GM18867 (cell line): ENCODE data around the gene CLSTN1.

ENCODE experiments used
- ATAC-seq: cut with Tn5 transposase; IDR thresholded peaks from one replicate; pipeline ENCODE4 v1.9.1; 2021; ENCODE audit warnings: mild to moderate bottlenecking, moderate library complexity; ENCODE audit not compliant: unreplicated experiment

Gene CLSTN1

DNA sequence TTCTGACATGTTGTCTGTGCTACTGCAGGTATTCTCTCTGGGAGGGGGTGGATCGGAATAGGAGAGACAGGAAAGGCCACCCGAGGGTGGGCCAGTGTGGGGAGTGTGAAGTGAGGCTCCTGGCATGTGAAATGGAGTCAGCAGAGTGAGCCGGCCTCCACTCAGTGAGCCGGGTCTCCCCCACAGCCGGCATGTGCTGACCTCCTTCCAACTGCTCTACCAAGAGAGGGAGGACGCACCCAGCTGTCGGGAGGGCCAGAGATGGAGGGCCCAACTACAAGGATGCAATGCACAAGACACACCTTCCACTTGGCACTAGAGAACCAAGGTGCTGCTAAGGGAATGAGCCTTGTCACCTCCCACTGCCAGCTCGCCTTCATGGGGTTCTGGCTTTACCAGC lies 28.2 kb upstream of the CLSTN1 start:
- no peak for ATAC-seq

DNA sequence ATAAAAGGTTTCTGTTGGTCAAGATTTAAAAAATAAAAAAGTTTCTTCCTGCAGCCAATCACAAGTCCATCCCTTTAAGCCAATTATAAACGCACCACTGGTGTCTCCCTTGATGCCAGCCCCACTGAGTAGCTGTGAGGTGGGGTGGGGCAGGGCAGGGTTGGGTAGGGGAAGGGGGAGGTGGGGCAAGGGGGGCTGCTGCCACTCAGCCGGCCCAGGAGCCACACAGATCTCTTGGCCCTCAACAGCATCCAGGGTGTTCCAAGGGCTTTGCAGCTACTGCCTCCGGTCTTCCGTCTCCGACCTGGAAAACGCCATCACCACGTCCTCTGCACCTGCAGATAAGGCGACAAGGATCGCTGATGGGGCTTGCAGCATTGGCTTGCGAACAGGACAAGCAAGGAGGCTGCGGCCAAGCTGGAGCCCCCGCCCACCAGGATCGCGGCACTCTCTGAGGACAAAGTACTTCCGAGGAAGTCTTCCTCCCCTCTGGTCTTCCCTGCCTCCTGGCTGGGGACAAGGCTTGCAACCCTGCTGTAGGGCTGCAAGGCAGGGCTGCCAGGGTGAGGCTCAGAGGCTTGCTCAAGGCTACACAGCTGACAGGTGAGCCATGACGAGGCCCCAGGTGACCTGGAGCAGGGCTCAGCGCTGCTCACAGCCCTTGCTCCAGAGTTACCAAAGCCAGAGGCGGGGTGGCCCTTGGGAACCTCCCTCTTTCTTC lies 26.8 kb upstream of the CLSTN1 start:
- no peak for ATAC-seq

DNA sequence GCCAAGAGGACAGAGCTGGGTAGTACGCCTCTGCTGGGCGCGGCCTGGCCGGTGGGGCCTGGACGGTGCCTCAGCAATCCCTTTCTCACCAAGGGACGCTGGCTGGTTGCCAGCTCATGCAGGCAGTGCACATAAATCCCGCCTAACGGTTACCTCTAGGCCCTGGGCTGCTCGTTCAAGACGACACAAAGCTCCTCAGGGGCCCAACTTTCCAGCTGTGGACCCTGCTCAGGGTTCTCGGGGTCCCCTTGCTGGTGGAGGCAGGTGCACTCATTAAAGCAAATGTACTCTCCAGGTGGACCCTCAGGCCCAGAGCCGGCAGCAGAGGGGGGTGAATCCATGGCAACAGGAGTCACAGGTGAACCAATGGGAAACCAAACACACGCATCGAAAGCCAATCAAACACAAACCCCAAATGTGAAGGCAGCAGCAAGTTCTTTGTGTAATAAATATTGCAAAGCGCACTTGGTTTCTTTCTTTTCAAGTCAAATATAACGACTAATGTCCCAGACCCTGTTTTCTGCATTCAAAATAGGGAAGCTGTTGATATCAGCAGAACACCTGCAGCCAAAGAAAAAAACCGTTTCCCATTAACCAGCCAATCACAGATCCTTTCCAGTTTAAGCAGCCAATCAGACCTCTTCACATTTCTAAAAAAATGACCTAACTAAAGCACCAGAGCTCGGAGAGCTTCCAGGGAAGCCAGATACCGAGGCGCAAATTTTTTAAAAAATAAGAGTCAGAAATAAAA lies 26.1 kb upstream of the CLSTN1 start:
- ATAC-seq, result no peak

DNA sequence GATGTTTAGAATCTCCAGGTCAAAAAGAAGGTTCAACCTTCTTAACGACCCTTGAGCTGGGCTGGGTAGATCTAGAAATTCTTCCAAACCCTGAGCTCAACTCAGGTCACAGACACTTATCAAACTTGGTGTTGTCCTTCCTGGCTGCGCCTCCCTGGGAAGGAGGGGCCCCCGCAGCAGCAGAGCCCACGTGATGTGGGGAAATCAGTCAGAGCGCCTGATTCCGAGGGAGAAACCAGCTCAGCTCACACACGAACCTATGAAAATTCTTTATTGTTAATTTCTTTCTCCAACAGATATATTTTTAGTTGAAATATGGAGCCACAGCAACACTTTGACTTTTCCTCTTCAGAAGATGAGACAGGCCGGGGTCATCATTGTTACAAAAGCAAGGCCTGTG lies 24.3 kb upstream of the CLSTN1 start:
- ATAC-seq, result no peak

DNA sequence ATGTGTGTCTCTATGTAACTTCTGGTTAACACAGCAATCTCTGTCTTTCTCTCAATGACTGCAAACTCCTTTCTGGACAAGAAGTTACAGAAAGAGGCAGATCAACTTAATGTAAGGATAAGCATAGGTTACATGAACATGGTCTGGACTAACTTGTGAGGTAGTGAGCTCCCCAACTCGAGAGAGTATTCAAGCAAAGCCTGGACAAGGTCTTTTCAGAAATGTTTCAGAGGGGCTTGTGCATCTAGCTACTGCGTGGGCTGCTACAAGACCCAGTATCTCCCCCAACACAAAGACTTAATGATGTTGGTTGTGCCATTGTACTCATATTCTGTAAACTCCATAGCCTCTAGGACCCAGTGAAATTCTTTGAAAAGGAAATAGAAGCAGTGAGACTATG lies 23.5 kb upstream of the CLSTN1 start:
- ATAC-seq, result no peak

DNA sequence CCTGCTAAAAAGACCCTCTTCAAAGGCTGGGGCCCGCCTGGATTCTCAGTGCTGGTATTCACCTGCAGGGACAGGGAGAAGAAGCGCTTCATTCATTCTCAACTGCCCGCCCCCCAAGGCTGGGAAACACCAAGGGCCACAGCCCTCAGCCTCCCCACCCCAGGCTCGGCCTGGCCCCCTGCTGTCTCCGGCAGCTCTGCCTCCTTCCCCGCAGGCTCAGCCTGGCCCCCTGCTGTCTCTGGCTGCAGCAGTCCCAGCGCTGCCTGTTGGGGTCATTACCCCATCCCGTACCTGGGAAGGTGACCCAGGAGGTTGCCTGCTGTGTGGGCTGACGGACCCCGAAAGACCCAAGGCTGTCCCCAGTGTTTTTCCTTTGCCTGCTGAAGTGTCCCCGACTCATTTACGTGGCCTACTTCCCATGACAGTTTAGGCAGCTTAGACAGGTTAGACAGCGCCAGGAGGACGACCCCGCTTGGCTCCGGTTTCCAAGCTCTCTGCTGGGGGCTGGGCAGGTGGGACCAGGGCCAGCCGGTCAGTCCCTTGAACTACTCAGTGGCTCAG lies 22.9 kb upstream of the CLSTN1 start:
- no peak for ATAC-seq

DNA sequence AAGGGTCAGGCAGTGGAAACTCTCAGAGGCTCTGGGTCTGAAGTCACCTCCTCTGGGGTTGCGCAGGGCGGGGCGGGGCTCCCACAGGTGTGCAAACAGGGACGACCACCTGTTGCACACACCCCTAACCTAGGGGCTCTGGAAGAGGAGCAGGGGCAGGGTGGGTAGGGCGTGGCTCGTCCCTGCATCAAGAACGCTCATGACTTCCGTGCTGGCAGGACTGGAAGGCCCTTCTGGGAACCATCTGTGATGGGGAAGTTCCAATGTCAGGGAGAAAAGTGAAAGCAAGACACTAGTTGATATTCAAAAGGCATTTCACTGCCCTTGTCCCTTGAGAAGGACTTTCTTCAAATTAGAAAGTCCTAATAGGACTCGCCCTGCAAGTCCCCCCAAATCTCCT lies 22.1 kb upstream of the CLSTN1 start:
- ATAC-seq, result no peak

DNA sequence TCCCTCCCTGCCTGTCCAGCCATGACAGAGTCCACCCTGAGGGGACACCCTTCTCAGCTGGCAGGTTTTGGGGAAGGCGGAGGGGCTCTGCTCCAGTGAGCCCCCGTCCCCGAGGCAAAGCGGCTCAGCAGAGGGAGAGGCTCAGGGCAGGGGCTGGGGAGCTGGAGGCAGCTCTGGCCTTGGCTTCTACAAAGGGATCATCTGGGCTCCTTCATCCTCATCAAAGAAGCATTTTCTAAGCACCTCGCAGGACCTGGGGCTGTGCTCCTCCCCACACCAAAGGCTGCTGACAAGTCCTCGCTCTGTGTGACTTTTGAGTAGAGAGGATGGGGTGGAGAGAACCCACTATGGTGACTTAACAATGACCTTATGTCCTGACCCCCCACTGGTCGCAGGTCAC lies 21.0 kb upstream of the CLSTN1 start:
- no peak for ATAC-seq

DNA sequence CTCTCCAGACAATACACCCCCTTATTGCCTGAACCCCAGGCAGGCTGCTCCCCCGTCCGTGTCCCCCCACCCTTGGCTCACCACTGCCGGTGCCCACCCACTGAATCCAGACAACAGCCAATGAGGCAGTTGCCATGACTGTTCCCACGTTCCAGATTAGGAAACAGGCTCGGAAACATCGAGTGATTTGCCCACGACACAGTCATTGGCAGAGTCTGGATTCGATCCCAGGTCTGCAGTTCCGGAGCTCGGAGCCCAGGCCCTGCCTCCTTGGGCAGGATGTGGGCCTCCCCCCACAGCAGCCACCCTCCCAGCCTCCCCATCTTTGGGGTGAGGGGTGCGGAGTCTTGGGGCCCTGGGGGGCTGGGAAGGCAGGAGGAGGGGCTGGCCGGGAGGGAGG lies 20.3 kb upstream of the CLSTN1 start:
- ATAC-seq, result no peak

DNA sequence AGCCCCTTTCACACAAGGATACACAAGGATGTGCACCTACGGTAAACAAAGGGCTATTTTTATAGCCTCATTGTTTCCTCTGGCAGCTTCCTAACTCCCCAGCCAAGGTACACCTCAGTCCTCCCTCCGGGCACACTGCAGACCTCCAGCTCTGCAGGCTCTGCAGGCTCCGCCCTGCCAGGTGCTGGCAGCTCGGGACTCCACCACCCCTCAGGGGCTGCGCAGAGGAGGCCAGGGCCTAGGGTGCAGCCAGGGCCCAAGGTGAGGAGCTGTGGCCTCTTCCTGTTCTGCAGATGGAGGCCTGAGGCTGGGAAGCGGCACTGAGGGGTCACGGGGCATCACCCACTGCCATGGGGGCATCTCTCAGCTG lies 19.8 kb upstream of the CLSTN1 start:
- no peak for ATAC-seq

DNA sequence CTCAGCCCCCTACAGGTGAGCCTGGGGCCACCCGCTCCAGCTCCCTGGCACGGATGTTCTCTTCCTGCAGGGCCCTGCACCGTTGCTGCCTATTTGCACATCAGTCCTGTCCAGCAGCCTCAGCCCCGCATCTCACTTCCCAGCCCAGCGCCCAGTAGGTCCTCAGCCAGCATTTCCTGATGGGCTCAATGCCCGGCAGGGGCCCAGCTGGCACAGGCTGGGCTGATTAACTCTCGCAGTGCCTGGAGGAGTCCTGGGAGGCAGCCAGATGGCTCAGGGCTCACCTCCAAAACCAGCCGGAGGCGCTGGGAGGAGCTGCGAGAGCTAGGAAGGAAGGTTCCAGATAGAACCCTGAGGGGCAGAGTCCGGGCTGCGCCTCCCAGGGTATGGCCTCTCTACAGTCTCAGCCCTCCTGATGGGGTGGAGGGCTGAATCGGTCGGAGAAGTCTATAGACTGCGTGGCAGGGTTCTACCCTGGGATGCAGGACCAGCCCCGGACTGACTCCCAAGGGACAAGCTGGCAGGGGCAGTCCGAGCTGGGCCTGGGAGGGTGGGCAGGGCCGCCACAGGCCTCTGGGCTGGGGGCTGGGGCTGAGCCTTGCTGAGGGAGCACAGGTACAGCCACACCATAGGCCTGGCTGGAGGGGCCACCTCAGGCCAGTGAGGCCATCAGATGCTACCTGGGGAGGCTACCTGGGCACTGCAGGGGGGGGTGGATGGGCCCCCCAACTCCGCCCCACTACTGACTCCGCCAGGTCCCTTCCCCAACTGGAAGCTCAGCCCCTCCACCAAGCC lies 19.2 kb upstream of the CLSTN1 start:
- no peak for ATAC-seq

DNA sequence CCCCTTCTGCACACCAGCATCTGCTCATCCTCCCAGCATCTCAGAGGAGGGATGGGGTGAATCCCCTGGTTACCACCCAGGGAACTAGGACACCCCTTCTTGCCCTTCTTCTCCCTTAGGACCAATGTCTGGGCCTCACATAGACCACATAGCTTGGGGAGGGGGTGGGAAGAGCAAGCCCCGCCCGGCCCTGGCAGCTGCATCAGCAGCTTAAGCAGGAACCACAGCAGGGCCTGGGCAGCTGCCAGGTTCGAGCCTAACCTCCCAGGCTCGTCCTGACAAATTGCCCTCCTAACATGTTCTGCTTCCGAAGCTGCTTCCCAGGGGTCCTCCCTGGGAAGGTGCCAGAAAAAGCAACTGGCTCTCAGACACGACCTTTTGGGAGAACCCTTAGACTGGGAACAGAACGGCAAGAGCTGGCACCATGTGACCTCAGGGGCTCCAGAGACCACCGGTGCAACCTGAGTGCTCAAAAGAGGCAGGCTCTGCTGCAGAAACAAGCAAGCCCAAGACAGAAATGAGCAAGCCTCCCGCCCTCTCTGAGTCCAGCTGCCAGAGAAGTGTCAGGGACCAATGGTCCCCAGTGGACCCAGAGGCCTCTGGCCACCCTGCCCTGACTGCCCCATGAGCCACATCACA lies 18.4 kb upstream of the CLSTN1 start:
- ATAC-seq, result no peak

DNA sequence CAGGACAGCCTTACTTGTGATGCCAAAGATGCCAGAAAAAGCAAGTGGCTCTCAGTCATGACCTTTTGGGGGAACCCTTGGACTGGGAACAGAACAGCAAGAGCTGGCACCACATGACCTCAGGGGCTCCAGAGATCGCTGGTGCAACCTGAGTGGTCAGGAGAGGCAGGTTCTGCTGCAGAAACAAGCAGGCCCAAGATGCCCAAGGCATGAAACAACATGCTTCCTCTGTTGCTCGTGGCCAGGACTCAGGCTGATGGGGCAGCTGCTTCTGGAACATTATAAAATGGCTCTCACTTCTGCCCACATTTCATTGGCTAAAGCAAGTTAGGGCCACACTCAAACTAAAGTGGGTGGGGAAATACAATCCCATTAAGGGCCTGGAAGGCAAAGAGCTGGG lies 17.7 kb upstream of the CLSTN1 start:
- ATAC-seq, result no peak

DNA sequence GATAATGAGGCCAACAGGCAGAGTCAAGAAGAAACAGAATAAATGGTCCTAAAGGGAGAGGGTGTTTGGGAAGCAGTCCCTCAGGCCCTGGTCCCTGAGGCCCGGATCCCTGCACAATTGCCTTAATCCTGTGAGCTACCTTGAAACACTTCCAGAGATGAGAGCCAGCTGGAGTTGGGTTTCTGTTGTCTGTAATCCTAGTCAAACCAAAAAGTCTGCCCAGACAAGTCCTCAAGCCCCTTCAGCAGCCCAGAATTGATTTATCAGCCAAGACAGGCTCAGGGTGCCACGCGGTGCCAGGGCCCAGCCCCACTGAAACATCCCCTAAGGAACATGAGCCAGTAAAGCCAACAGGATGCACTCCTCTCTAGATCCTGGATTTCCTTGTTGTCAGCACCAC lies 16.4 kb upstream of the CLSTN1 start:
- ATAC-seq, result no peak

DNA sequence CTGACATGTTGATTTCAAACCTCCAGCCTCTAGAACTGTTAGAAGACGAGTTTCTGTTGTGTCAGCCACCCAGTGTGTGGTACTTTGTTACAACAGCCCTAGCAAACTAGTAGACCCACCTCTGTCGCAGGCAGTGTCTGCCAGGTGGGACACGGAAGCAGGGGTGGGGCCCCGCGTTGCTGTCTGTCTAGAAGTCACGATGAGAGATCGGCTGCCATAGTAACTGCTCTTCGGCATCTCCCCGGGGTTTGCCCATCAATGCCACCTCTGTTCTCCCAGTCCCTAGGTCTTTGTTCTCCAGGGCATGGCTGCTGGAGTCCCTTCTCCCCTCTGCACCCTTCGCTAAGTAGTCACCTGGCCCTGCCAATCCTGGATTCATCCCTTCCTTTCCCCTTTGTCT lies 15.2 kb upstream of the CLSTN1 start:
- ATAC-seq, result no peak

DNA sequence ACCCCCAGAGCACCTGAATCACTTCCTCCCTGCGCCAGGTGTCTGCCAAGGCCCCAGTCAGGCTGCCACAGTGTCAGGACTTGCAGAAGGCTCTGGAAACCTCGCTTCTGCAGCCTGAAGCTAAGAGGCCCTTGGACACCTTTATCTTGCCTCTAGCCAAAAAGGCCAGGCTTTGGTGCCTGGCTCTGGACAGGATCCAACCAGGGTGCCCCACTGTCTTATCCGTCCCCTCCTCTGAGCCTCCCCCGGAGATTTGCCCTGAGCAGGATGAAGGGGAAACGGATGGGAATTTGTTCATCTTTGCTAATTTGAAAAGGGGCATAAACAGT lies 12.8 kb upstream of the CLSTN1 start:
- ATAC-seq, result no peak

DNA sequence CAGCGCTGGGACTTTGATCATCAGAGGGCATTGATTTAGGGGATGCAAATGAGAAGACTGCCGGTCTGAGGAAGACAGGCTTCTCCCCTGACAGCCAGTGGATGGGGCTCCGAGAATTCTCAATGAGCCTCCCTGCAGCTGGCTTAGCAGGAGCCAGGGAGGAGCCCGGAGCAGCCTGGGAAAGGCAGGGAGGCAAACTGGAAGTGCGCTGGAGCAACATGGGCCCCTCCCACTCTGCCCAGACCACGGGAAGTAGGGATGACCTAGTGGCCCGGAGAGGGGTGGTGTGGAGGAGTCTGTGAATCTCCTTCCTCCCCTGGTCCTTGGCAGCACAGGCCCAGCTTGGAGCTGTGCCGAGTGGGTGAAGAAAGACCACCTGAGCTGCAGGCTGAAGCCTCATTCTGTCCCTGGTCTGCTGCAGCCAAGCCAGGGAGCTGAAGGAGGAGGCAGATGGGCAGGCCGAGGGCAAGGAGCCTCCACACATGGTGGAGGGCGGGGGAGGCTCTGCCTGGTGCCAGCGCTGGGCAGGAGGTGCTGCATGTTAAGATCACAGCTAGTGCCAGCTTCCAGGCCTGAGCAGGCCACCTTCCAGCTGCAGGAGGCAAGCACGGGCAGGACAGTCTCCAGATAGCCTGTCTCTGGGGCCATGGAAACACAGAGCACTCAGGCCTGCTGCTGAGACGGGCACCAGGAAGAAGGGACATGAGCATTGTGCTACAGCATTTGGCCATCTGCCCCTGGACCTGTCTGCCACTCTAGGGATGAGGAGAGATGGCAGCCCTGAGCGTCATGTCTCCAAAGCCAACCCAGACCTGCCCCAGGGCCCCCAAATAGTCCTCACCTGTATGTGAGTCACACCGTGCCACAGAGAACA lies 12.2 kb upstream of the CLSTN1 start:
- no peak for ATAC-seq

DNA sequence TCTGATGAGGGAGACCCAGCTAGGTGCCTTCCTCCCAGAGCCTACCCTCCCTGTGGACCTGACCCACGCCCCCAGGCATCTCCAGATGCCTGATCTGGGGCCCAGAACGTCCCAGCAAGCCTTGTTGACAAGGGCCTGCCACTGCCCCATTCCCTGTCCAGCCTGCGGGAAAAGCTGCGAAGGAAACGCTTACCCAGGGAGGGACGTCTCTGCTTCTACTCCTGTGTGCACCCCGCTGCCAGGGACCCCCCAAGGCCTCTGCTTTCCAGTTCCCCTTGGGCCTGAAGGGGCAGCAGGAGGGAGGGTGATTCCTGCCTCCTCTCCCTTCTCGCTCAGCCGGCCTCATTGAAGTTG lies 11.6 kb upstream of the CLSTN1 start:
- ATAC-seq, result no peak

DNA sequence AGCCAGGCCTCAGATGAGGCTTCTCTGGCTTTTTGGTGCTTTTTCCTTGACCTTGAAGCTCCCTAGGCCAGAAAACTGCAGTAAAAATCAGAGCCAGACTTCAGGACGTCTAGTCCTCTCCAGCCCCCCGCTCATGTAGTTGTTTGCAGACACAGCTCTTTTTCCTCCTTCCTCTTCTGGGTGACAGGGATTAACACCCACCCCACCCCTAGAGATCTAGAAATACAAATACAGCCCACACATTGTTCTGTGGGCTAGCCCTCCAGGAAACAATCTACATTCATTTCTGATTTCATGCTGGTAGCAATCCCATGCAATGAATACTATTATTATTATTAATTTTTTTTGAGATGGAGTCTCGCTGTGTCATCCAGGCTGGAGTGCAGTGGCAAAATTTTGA lies 9.9 kb upstream of the CLSTN1 start:
- no peak for ATAC-seq

DNA sequence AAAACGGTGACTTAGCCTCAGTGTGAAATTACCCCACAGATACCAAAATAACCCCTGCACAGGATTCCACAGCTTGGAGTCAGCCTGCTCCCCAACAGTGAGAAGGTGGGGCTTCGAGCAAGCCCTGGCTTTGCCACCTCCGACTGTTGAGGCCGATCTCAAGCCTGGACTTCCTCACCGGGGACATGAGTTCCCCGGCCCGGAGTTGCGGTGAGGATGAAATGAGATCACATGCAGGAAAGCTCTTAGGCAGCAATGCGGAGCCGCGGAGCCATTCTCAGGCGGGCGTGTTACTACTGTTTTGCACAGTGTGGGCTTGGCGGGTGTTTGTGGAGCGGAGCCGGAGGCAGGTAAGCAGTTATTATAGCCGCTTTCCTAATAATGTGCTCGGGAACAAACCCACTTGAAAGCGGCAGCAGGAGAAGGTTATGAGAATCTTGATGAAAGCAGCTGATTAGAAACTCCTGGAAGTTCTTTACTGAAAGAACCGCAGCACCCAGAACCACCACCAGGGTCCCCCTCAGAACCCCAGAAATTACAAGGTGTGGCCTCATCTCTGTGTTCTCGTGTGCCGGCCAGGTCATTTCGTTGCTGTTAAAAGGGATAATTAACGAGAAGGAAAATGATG lies 3.9 kb upstream of the CLSTN1 start:
- no peak for ATAC-seq
